H1 (cell line): ENCODE data around the gene MDFIC. TPM values are rescaled to one million over a fixed set of nuclear protein-coding genes. Genes with fewer than 3 reads are reported as not detected.

Experiments
- CTCF ChIA-PET: fragments of 300-600 bp; sonication (Branson Sonifier 250); formaldehyde crosslinking; loops from one replicate; lab custom pipeline; 2021; ENCODE audit not compliant: partially characterized antibody; lab: Charles Lee
- POLR2A ChIA-PET: fragments of 300-600 bp; sonication (Branson Sonifier 250); formaldehyde crosslinking; loops from one replicate; lab custom pipeline; 2021; ENCODE audit warnings: inconsistent platforms; ENCODE audit not compliant: partially characterized antibody; lab: Charles Lee
- DNase-seq, 2 experiments: peaks; one replicate each; pipeline versions ENCODE4 v3.0.0 to v3.0.0-alpha.2; 2010 to 2022; ENCODE audit warnings: low spot score in 2 of 2, low read depth in 1 of 2, mixed read lengths in 1 of 2
- FAIRE-seq: peaks from 2 replicates; lab custom pipeline; 2011; peaks lifted over from hg19 to GRCh38; lab: Jason Lieb, UNC
- H2AFZ ChIP-seq: 2 replicates; pipeline ENCODE4 v1.8.1; 2012; ENCODE audit warnings: low read length, inconsistent platforms
- H2AK5ac ChIP-seq: 2 replicates; pipeline ENCODE4 v1.6.1; 2013; ENCODE audit warnings: low read depth, low read length
- H2BK120ac ChIP-seq: replicated peaks from 2 replicates; pipeline ENCODE3; 2013; ENCODE audit warnings: low read depth, low read length, inconsistent platforms
- H2BK12ac ChIP-seq: 2 replicates; pipeline ENCODE4 v1.6.1; 2013; ENCODE audit warnings: low read depth, low read length
- H2BK15ac ChIP-seq: 2 replicates; pipeline ENCODE4 v1.6.1; 2013; ENCODE audit warnings: low read length
- H2BK20ac ChIP-seq: 2 replicates; pipeline ENCODE4 v1.6.1; 2013; ENCODE audit warnings: low read length
- H2BK5ac ChIP-seq: 2 replicates; pipeline ENCODE4 v1.6.1; 2013; ENCODE audit warnings: low read depth, low read length
- H3K14ac ChIP-seq: 2 replicates; pipeline ENCODE4 v1.6.1; 2013; ENCODE audit warnings: inconsistent platforms; ENCODE audit not compliant: insufficient read length
- H3K18ac ChIP-seq: 2 replicates; pipeline ENCODE4 v1.6.1; 2013; ENCODE audit warnings: low read length; ENCODE audit errors: extremely low read depth
- H3K23ac ChIP-seq: 2 replicates; pipeline ENCODE4 v1.6.1; 2013; ENCODE audit warnings: inconsistent platforms; ENCODE audit not compliant: insufficient read length
- H3K23me2 ChIP-seq: 2 replicates; pipeline ENCODE4 v1.6.1; 2013; ENCODE audit warnings: low read depth, low read length
- H3K27ac ChIP-seq: 2 replicates; pipeline ENCODE4 v1.6.1; 2011; ENCODE audit warnings: low read depth, low read length, inconsistent platforms
- H3K27me3 ChIP-seq, 4 experiments: replicated peaks in 1 of 4; 1 replicate in 1 of 4; 2 replicates in 3 of 4; pipeline versions ENCODE4 v1.6.1 to v1.8.1; 2011 to 2013; ENCODE audit warnings: low read length in 3 of 4, mild to moderate bottlenecking in 3 of 4, inconsistent platforms in 2 of 4, mixed read lengths in 2 of 4, moderate library complexity in 1 of 4; ENCODE audit not compliant: control insufficient read depth in 3 of 4, insufficient read depth in 3 of 4; ENCODE audit errors: extremely low read depth in 1 of 4
- H3K36me3 ChIP-seq, 4 experiments: 2 replicates each; pipeline versions ENCODE4 v1.6.1 to v1.8.1; 2011 to 2013; ENCODE audit warnings: mild to moderate bottlenecking in 4 of 4, low read length in 3 of 4, moderate library complexity in 2 of 4, control low read depth in 1 of 4, inconsistent platforms in 1 of 4; ENCODE audit not compliant: insufficient read depth in 4 of 4, control insufficient read depth in 2 of 4
- H3K4ac ChIP-seq: replicated peaks from 2 replicates; pipeline ENCODE3; 2013; ENCODE audit warnings: low read length, low read depth, mixed read lengths, inconsistent platforms; ENCODE audit not compliant: insufficient read length
- H3K4me1 ChIP-seq, 4 experiments: replicated peaks in 1 of 4; 1 replicate in 1 of 4; 2 replicates in 3 of 4; pipeline versions ENCODE4 v1.6.1 to v1.8.1; 2011 to 2013; ENCODE audit warnings: low read length in 3 of 4, inconsistent platforms in 2 of 4, mixed read lengths in 1 of 4; ENCODE audit not compliant: insufficient read depth in 4 of 4, control insufficient read depth in 3 of 4
- H3K4me2 ChIP-seq, 2 experiments: 2 replicates each; pipeline versions ENCODE4 v1.6.1 to v1.8.1; 2011 to 2013; ENCODE audit warnings: low read depth in 2 of 2, low read length in 2 of 2, control low read depth in 1 of 2, inconsistent platforms in 1 of 2, mild to moderate bottlenecking in 1 of 2; ENCODE audit not compliant: insufficient read depth in 1 of 2
- H3K4me3 ChIP-seq, 4 experiments: fragments of 200-600, 300-600 bp in 1 of 4; sonication (generic), shearing (Covaris generic), sonication (Bioruptor Twin) in 1 of 4; 2 replicates each; pipeline versions ENCODE4 v1.5.1 to v1.8.1; 2011 to 2016; ENCODE audit warnings: low read length in 4 of 4, low read depth in 3 of 4, control low read depth in 2 of 4, inconsistent platforms in 2 of 4, mild to moderate bottlenecking in 2 of 4, mixed read lengths in 1 of 4, moderate library complexity in 1 of 4; ENCODE audit not compliant: insufficient read depth in 2 of 4; ENCODE audit errors: extremely low read depth in 1 of 4
- H3K56ac ChIP-seq: replicated peaks from 2 replicates; pipeline ENCODE3; 2013; ENCODE audit warnings: low read depth, mild to moderate bottlenecking, mixed read lengths, low read length, inconsistent platforms; ENCODE audit not compliant: insufficient read length
- H3K79me1 ChIP-seq: 2 replicates; pipeline ENCODE4 v1.6.1; 2013; ENCODE audit warnings: low read depth, low read length, control low read depth
- H3K79me2 ChIP-seq, 2 experiments: 2 replicates each; pipeline versions ENCODE4 v1.6.1 to v1.8.1; 2012 to 2013; ENCODE audit warnings: low read length in 2 of 2, mild to moderate bottlenecking in 2 of 2, inconsistent platforms in 1 of 2; ENCODE audit not compliant: insufficient read depth in 2 of 2, control insufficient read depth in 1 of 2
- H3K9ac ChIP-seq, 4 experiments: replicated peaks in 1 of 4; 1 replicate in 1 of 4; 2 replicates in 3 of 4; pipeline versions ENCODE4 v1.6.1 to v1.8.1; 2011 to 2013; ENCODE audit warnings: low read depth in 3 of 4, low read length in 3 of 4, control low read depth in 2 of 4, mild to moderate bottlenecking in 2 of 4, moderate library complexity in 2 of 4, inconsistent platforms in 1 of 4; ENCODE audit errors: extremely low read depth in 1 of 4
- H3K9me3 ChIP-seq, 2 experiments: 2 replicates each; pipeline versions ENCODE4 v1.6.1 to v1.8.1; 2012 to 2013; ENCODE audit warnings: mild to moderate bottlenecking in 2 of 2, moderate library complexity in 2 of 2, control low read depth in 1 of 2, inconsistent platforms in 1 of 2, low read depth in 1 of 2, low read length in 1 of 2, mixed read lengths in 1 of 2; ENCODE audit not compliant: insufficient read depth in 2 of 2
- H4K20me1 ChIP-seq, 2 experiments: replicated peaks in 1 of 2; 2 replicates each; pipeline versions ENCODE3 to v1.8.1; 2011 to 2013; ENCODE audit warnings: inconsistent platforms in 2 of 2, low read length in 2 of 2, mild to moderate bottlenecking in 1 of 2; ENCODE audit not compliant: insufficient read depth in 2 of 2, control insufficient read depth in 1 of 2
- H4K5ac ChIP-seq: 2 replicates; pipeline ENCODE4 v1.6.1; 2013; ENCODE audit warnings: low read length, low read depth, mixed read lengths, inconsistent platforms; ENCODE audit not compliant: insufficient read length
- H4K8ac ChIP-seq: 2 replicates; pipeline ENCODE4 v1.8.0; 2013; ENCODE audit warnings: mild to moderate bottlenecking, moderate library complexity, low read length, inconsistent platforms; ENCODE audit not compliant: insufficient read depth; ENCODE audit errors: extremely low read depth
- H4K91ac ChIP-seq: replicated peaks from 2 replicates; pipeline ENCODE3; 2013; ENCODE audit warnings: low read length, mixed read lengths, inconsistent platforms; ENCODE audit not compliant: insufficient read length
- CTBP2 ChIP-seq: IDR thresholded peaks from 2 replicates; pipeline ENCODE4 v1.7.0; 2011; ENCODE audit warnings: borderline replicate concordance, mild to moderate bottlenecking, moderate library complexity, mixed read lengths, low read length; ENCODE audit not compliant: insufficient read depth, insufficient read length
- RFX5 ChIP-seq: IDR thresholded peaks from 2 replicates; pipeline ENCODE4 v1.6.1; 2011; ENCODE audit warnings: low read depth, low read length, improper control_type of control experiment, borderline replicate concordance
- WGBS, 2 experiments: shearing (Covaris generic) in 1 of 2; methylation state at CpG; one replicate each; pipeline versions ENCODE4 v1.1.6 to v1.1.7; 2013 to 2015; ENCODE audit warnings: low lambda C conversion rate in 2 of 2, mixed read lengths in 2 of 2, inconsistent platforms in 1 of 2, low coverage in 1 of 2, missing lambda C conversion rate in 1 of 2; ENCODE audit not compliant: insufficient replicate concordance in 2 of 2, insufficient coverage in 1 of 2, insufficient read length in 1 of 2; ENCODE audit errors: extremely low coverage in 1 of 2, missing lambda C conversion rate in 1 of 2; 5-methylcytosine and 5-hydroxymethylcytosine counted together
- polyA plus RNA-seq, 7 experiments: library from polyadenylated mRNA; depleted of rRNA in 3 of 7; stranded (reverse) in 5 of 7; unstranded in 2 of 7; fragments of >200 nt in 5 of 7; fragments of 200-250 nt in 2 of 7; gene quantifications; 1 replicate in 5 of 7; 2 replicates in 1 of 7; 4 replicates in 1 of 7; pipeline versions ENCODE4 v1.2.1 to v1.2.3, GENCODE V29; 2011 to 2013; ENCODE audit warnings: missing spikeins in 2 of 7, mixed read lengths in 2 of 7
- total RNA-seq: library from RNA; stranded (reverse); fragmentation: NEBNext Ultra II Directional; extraction: Animal tissue kit (Norgen Biotek cat#: 25700); gene quantifications from 2 replicates; pipeline ENCODE4 v1.2.1, GENCODE V29; 2021

The MDFIC gene
- total and polyA plus RNA-seq, 2 of the 8 experiments (the other 6 are each of a cell fraction or from before 2014, with no cell fraction given), result 2.3 to 11.4 TPM

- no peaks in the 10 kb centered on the region for H3K79me2 ChIP-seq
- peaks cover 0 to 2% (median 0%) of the 10 kb centered on the region in 4 experiments; a peak in 1 of 7 replicates for H3K27me3 ChIP-seq
- H3K4ac ChIP-seq, result no peak overlapping the region
- TF ChIP-seq RFX5 (peak; percentile 43; the same call in 1 of the 2 replicates), CTBP2 (no peak)
- ChIA-PET CTCF (no interaction called here), POLR2A (no interaction called here)
- H4K5ac ChIP-seq, result peak overlapping the region; percentile 9
- no peaks in the 10 kb centered on the region for H4K20me1 ChIP-seq
- H3K36me3 ChIP-seq, result no peaks in the 10 kb centered on the region
- no peaks in the 10 kb centered on the region for H3K9me3 ChIP-seq
- H3K56ac ChIP-seq, result no peak overlapping the region
- H4K91ac ChIP-seq, result no peak overlapping the region
- H3K14ac ChIP-seq, result no peak overlapping the region
- no peak overlapping the region for H2BK5ac ChIP-seq
- H3K4me1 ChIP-seq, result peaks cover 0 to 11% (median 3%) of the 10 kb centered on the region in 4 experiments; a peak in 4 of 7 replicates
- WGBS, 2 experiments, result 22% methylated on average over 15 of the region's 15 CpGs; no CpG with 5 or more reads in 1 of the 2 experiments
- H3K4me2 ChIP-seq, result peak overlapping the region; percentile 81 to 95
- FAIRE-seq, result no peak
- H3K4me3 ChIP-seq, result peak overlapping the region; percentile 67 to 82 (median 74)
- H2BK15ac ChIP-seq, result peak overlapping the region; percentile 40; the same call in 1 of the 2 replicates
- H2BK12ac ChIP-seq, result no peak overlapping the region; the same call in 1 of the 2 replicates
- H3K9ac ChIP-seq, result peak overlapping the region in 3 of 4 experiments; percentile 13 to 60 (median 22); a peak in 4 of 7 replicates
- H2AFZ ChIP-seq, result peak overlapping the region; percentile 95
- H2BK120ac ChIP-seq, result peak overlapping the region; percentile 47
- H3K79me1 ChIP-seq, result no peaks in the 10 kb centered on the region
- no peak overlapping the region for H3K27ac ChIP-seq
- H4K8ac ChIP-seq, result no peak overlapping the region; the same call in 1 of the 2 replicates
- H2BK20ac ChIP-seq, result no peak overlapping the region
- no peak overlapping the region for H2AK5ac ChIP-seq
- no peak for DNase-seq
- H3K18ac ChIP-seq, result no peak overlapping the region
- no peak overlapping the region for H3K23ac ChIP-seq
- peaks cover 7% of the 10 kb centered on the region for H3K23me2 ChIP-seq
Measured at GRCh38 chr7:114921631-114922025, 266 bp upstream of the MDFIC start.
